Neural progenitor cell (in vitro differentiated cells): ENCODE results near the gene NAT10. TPM values are rescaled to one million over a fixed set of nuclear protein-coding genes. Genes with fewer than 3 reads are reported as not detected.

ENCODE experiments used
- DNase-seq: peaks from one replicate; pipeline ENCODE4 v3.0.0-alpha.2; 2016; ENCODE audit warnings: low spot score
- H2AFZ ChIP-seq: fragments of 200-600 bp; sonication (generic); replicated peaks from 2 replicates; pipeline ENCODE4 v1.6.1; 2016; ENCODE audit warnings: antibody characterized with exemption
- H3F3A ChIP-seq: fragments of 200-600 bp; sonication (generic); 2 replicates; pipeline ENCODE4 v1.6.1; 2016; ENCODE audit warnings: antibody characterized with exemption, low read depth
- H3K27ac ChIP-seq: fragments of 200-600 bp; sonication (generic); 2 replicates; pipeline ENCODE4 v1.5.1; 2016; ENCODE audit warnings: mild to moderate bottlenecking
- H3K27me3 ChIP-seq: fragments of 200-600 bp; sonication (generic); 2 replicates; pipeline ENCODE4 v1.6.1; 2016; ENCODE audit warnings: mild to moderate bottlenecking, moderate library complexity
- H3K36me3 ChIP-seq: fragments of 200-600 bp; sonication (generic); 2 replicates; pipeline ENCODE4 v1.5.1; 2016
- H3K4me1 ChIP-seq: fragments of 200-600 bp; sonication (generic); 2 replicates; pipeline ENCODE4 v1.6.1; 2016; ENCODE audit warnings: mixed run types
- H3K4me2 ChIP-seq: fragments of 200-600 bp; sonication (generic); 2 replicates; pipeline ENCODE4 v1.6.1; 2016
- H3K4me3 ChIP-seq: fragments of 200-600 bp; sonication (generic); 2 replicates; pipeline ENCODE4 v1.5.1; 2016
- H3K79me2 ChIP-seq: fragments of 200-600 bp; sonication (generic); 2 replicates; pipeline ENCODE4 v1.6.1; 2016; ENCODE audit warnings: low read depth
- H3K9ac ChIP-seq: fragments of 200-600 bp; sonication (generic); 2 replicates; pipeline ENCODE4 v1.6.1; 2016
- H3K9me3 ChIP-seq: fragments of 200-600 bp; sonication (generic); 2 replicates; pipeline ENCODE4 v1.5.1; 2016; ENCODE audit warnings: low read depth
- H4K20me1 ChIP-seq: fragments of 200-600 bp; sonication (generic); 2 replicates; pipeline ENCODE4 v1.6.1; 2016; ENCODE audit warnings: low read depth
- H3K27ac Mint-ChIP-seq: 3 replicates; pipeline ENCODE4 v1.8.0; 2021; ENCODE audit warnings: mixed read lengths
- H3K27me3 Mint-ChIP-seq: 2 replicates; pipeline ENCODE4 v1.8.0; 2022; ENCODE audit warnings: low read depth, mild to moderate bottlenecking, inconsistent platforms, moderate library complexity, mixed read lengths; ENCODE audit not compliant: insufficient read depth
- H3K36me3 Mint-ChIP-seq: 3 replicates; pipeline ENCODE4 v1.8.0; 2021; ENCODE audit warnings: mixed read lengths
- H3K4me1 Mint-ChIP-seq: 3 replicates; pipeline ENCODE4 v1.8.0; 2021; ENCODE audit warnings: mixed read lengths
- H3K4me3 Mint-ChIP-seq: 3 replicates; pipeline ENCODE4 v1.8.0; 2021; ENCODE audit warnings: mild to moderate bottlenecking, moderate library complexity, mixed read lengths
- H3K9me3 Mint-ChIP-seq: 3 replicates; pipeline ENCODE4 v1.8.0; 2020; ENCODE audit warnings: mixed read lengths
- CTCF ChIP-seq: fragments of 200-600 bp; sonication (generic); IDR thresholded peaks from 2 replicates; pipeline ENCODE4 v1.5.1; 2017; ENCODE audit warnings: antibody characterized with exemption, mild to moderate bottlenecking
- EZH2 ChIP-seq: fragments of 200-600 bp; sonication (generic); IDR thresholded peaks from 2 replicates; pipeline ENCODE4 v1.6.1; 2017; ENCODE audit warnings: antibody characterized with exemption, mild to moderate bottlenecking, moderate library complexity
- EZH2phosphoT487 ChIP-seq: fragments of 200-600 bp; sonication (generic); IDR thresholded peaks from 2 replicates; pipeline ENCODE4 v1.6.1; 2017; ENCODE audit warnings: antibody characterized with exemption
- total RNA-seq: library from RNA; depleted of rRNA; stranded (reverse); fragments of >200 nt; gene quantifications from 2 replicates; pipeline ENCODE4 v1.2.3, GENCODE V29; 2015; ENCODE audit warnings: low replicate concordance

Gene NAT10
- total RNA-seq, 1 donor from 2014 or later: 42.9 TPM

DNA sequence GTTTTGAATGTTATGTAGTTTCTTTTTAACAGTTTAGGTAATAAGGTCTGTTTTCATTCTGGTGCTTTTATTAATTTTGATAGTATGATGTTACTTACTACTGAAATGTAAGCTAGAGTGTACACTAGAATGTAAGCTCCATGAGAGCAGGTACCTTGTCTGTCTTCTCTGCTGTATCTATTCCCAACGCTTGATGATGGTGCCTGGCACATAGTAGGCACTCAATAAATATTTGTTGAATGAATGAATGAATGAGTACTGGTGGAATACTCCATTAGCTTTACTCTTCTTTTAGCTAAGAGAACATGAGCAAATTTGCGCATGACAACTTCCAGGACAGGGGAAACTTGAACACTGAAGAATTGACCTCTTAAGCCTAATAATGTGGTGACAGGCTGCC, 6.6 kb upstream of the NAT10 start:
- Histone ChIP-seq H3K27ac (no peak overlapping the region), H3K79me2 (peaks cover 22% of the 10 kb centered on the region), H2AFZ (no peak overlapping the region), H3K9me3 (no peaks in the 10 kb centered on the region), H3F3A (peaks cover 85% of the 10 kb centered on the region), H3K4me1 (no peaks in the 10 kb centered on the region), H3K27me3 (no peaks in the 10 kb centered on the region), H3K4me3 (no peak overlapping the region), H3K36me3 (peaks cover 63% of the 10 kb centered on the region), H4K20me1 (peaks cover 44% of the 10 kb centered on the region), H3K9ac (no peak overlapping the region), H3K4me2 (no peak overlapping the region)
- Mint-ChIP-seq H3K4me3 (no peak overlapping the region), H3K27ac (no peak overlapping the region), H3K9me3 (no peaks in the 10 kb centered on the region), H3K36me3 (peaks cover 34% of the 10 kb centered on the region), H3K4me1 (no peaks in the 10 kb centered on the region), H3K27me3 (no peaks in the 10 kb centered on the region)
- no peak for TF ChIP-seq EZH2
- no peak for TF ChIP-seq CTCF
- TF ChIP-seq EZH2phosphoT487: no peak
- no peak for DNase-seq

- H3K9me3 ChIP-seq: no peaks in the 10 kb centered on the region
- H3K9ac ChIP-seq: peak overlapping the region; percentile 91
- H3K4me3 ChIP-seq: peak overlapping the region; percentile 81
- H3K36me3 ChIP-seq: peaks cover 14% of the 10 kb centered on the region
- H3K4me1 ChIP-seq: peaks cover 3% of the 10 kb centered on the region
- Mint-ChIP-seq H3K4me1 (peaks cover 20% of the 10 kb centered on the region), H3K36me3 (peaks cover 6% of the 10 kb centered on the region), H3K4me3 (peak overlapping the region; percentile 95), H3K9me3 (no peaks in the 10 kb centered on the region), H3K27ac (peak overlapping the region; percentile 64), H3K27me3 (peaks cover 11% of the 10 kb centered on the region)
- peaks cover 31% of the 10 kb centered on the region for H3K79me2 ChIP-seq
- H3K4me2 ChIP-seq: peak overlapping the region; percentile 85
- TF ChIP-seq EZH2: no peak
- no peak for TF ChIP-seq CTCF
- no peak for TF ChIP-seq EZH2phosphoT487
- H2AFZ ChIP-seq: no peak overlapping the region
- peak overlapping the region; percentile 89 for H3K27ac ChIP-seq
- H3K27me3 ChIP-seq: no peaks in the 10 kb centered on the region
- no peak for DNase-seq
- H4K20me1 ChIP-seq: no peaks in the 10 kb centered on the region
- H3F3A ChIP-seq: peaks cover 62% of the 10 kb centered on the region
Measured at GRCh38 chr11:34104680-34105078, 750 bp upstream of the NAT10 start.

GRCh38 chr11:34105957-34106504, 602 bp downstream of the NAT10 start:
- no peaks in the 10 kb centered on the region for H3K36me3 Mint-ChIP-seq
- H3K4me1 Mint-ChIP-seq: peaks cover 20% of the 10 kb centered on the region
- no peak for DNase-seq
- TF ChIP-seq EZH2phosphoT487 (no peak), CTCF (no peak), EZH2 (no peak)
- no peaks in the 10 kb centered on the region for H3K9me3 Mint-ChIP-seq
- Histone ChIP-seq H3K27ac (peak overlapping the region; percentile 16), H3K27me3 (no peaks in the 10 kb centered on the region), H3F3A (peaks cover 49% of the 10 kb centered on the region), H3K4me1 (peaks cover 3% of the 10 kb centered on the region), H3K9me3 (no peaks in the 10 kb centered on the region), H3K4me3 (peak overlapping the region; percentile 81), H3K9ac (peak overlapping the region; percentile 91), H3K79me2 (peaks cover 31% of the 10 kb centered on the region), H4K20me1 (no peaks in the 10 kb centered on the region), H2AFZ (peak overlapping the region; percentile 69), H3K4me2 (peak overlapping the region; percentile 85), H3K36me3 (peaks cover 3% of the 10 kb centered on the region)
- H3K27ac Mint-ChIP-seq: peak overlapping the region; percentile 64
- H3K27me3 Mint-ChIP-seq: peaks cover 13% of the 10 kb centered on the region
- peak overlapping the region; percentile 95 for H3K4me3 Mint-ChIP-seq
